Esophagus mucosa (tissue), 1 donor: ENCODE data around the gene MRPL49. TPM values are rescaled to one million over a fixed set of nuclear protein-coding genes. Genes with fewer than 3 reads are reported as not detected.

ENCODE experiments used
- ATAC-seq: fragments of 200-7000 bp; cut with Tn5 transposase; one replicate; pipeline ENCODE4 v1.9.1; 2020
- total RNA-seq: library from RNA; stranded (reverse); gene quantifications from one replicate; pipeline ENCODE4 v1.2.4, GENCODE V29; 2023
- donor health status: DM: yes; HTN: yes; CAD: no.

The MRPL49 gene
- total RNA-seq, 1 donor from 2014 or later, result 63.9 TPM

GRCh38 chr11:65103476-65103875, 18.6 kb upstream of the MRPL49 start:
- ATAC-seq, result no peak

DNA sequence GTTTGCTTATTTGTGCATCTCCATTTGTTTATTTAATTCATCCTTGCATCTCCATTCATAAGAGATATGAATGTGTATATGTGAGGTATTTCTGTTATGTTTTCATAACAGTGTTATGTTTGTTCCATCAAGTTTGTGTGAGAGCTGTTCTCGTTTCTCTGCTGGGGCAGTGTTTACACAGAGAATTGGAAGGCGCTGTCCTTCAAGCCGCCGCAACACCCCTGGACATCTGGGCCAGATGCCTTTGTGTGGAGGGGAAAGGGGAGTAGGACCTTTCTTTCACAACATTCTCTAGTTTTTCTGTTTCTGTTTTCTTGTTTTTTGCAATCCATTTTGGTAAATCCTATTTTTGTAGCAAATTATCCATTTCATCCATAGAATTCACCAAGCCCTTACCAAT, 17.5 kb upstream of the MRPL49 start:
- ATAC-seq, result no peak

GRCh38 chr11:65107078-65107477, 15.0 kb upstream of the MRPL49 start:
- ATAC-seq, result no peak

DNA sequence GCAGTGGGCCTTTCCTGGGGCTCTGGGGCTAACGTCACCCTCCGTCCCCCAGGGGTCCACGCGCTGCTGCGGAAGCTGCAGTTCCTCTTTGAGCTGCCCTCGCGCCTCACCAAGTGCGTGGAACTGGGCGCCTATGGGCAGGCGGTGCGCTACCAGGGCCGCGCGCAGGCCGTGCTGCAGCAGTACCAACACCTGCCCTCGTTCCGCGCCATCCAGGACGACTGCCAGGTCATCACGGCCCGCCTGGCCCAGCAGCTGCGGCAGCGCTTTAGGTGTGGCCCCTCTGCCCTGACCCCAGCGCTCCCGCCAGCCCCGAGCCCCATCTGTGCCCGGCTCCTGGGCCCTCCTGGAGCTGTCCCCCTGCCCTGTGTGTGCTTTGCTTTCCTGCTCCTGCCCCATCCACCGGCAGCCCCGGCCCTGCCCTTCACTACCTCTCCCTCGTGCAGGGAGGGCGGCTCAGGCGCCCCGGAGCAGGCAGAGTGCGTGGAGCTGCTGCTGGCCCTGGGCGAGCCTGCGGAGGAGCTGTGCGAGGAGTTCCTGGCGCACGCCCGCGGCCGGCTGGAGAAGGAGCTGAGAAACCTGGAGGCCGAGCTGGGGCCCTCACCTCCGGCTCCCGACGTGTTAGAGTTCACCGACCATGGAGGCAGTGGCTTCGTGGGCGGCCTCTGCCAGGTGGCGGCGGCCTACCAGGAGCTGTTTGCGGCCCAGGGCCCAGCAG, 14.2 kb upstream of the MRPL49 start:
- ATAC-seq, result no peak

GRCh38 chr11:65108469-65109123, 13.5 kb upstream of the MRPL49 start:
- peak; percentile 29 for ATAC-seq

DNA sequence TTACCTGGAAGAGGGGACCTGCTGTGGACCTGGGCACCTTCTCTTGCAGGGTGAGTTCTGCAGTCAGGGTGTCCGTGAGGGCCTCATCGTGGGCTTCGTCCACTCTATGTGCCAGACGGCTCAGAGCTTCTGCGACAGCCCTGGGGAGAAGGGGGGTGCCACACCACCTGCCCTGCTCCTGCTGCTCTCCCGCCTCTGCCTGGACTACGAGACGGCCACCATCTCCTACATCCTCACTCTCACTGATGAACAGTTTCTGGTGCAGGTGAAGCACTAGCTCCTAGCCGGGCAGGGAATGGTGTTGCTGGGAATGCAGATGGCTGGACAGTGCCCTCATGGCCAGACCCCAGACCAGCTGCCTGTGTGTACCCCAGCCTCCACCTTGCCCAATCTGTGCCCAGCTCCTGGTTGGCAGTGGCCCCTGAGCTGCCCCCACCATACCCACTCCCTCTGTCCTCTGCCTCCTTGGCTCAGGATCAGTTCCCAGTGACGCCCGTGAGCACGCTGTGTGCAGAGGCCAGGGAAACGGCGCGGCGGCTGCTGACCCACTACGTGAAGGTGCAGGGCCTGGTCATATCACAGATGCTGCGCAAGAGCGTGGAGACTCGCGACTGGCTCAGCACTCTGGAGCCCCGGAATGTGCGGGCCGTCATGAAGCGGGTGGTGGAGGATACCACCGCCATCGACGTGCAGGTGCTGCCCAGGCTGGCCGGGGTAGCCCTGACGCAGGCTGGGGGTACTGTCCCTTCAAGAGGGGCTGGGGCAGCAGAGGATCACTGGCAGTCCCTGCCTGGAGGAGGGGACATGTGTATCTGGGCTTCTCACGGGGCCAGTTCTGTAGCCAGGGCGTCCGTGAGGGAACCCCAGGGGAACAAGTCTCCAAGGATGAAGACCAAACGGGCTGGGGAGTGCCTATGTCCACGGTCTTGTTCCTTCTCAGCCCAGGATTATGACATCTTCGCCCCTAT, 12.6 kb upstream of the MRPL49 start:
- no peak for ATAC-seq

- ATAC-seq, result peak; percentile 55
Observed at GRCh38 chr11:65110354-65110861, 11.7 kb upstream of the MRPL49 start.

- no peak for ATAC-seq
Observed at GRCh38 chr11:65111159-65111743, 10.9 kb upstream of the MRPL49 start.

DNA sequence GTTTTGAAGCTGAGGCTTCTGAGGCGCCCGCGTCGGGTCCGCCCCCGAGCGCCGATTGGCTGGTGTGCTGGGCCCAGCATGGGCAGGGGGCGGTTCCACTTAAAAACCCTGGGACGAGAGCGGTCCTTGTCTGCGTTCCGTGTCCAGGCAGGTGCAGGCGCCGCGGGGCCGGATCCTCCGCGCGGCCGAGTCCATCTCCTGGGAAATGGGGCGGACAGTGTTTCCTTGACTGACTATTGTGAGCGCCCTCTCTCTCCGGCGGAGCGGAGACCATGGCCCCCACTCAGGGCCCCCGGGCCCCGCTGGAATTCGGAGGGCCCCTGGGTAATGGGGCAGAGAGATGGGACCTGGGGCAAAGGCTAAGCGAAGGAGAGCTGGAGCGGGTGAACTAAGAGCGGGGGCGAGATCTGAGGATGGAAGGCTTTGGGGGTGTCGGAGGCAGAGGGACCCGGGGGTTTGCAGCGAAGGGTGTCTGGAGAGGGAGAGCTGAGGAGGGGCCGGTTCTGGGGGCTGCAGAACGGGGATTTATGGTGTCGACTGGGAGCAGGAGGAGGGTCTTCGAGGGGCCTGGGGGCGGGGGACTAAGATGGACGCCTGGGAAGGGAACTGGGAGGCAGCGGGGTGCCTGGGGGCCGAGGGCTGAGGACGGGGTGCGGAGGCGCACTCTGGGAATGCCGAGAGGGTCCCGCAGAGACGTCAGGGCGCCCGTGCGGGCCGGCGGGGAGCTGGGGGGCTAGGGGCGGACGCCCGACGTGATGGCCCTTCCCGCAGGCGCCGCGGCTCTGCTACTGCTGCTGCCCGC, 10.2 kb upstream of the MRPL49 start, which contains the start of gene TM7SF2:
Gene TM7SF2, plus strand, starts transcription at position 129 of the 802 bp plus-strand sequence. Its CDS starts 144 bp downstream, at position 273.
- ATAC-seq, result peak; percentile 77

- ATAC-seq, result peak; percentile 52
Observed at GRCh38 chr11:65112546-65113360, 9.4 kb upstream of the MRPL49 start.

GRCh38 chr11:65113361-65113756, 8.8 kb upstream of the MRPL49 start:
- ATAC-seq, result no peak

DNA sequence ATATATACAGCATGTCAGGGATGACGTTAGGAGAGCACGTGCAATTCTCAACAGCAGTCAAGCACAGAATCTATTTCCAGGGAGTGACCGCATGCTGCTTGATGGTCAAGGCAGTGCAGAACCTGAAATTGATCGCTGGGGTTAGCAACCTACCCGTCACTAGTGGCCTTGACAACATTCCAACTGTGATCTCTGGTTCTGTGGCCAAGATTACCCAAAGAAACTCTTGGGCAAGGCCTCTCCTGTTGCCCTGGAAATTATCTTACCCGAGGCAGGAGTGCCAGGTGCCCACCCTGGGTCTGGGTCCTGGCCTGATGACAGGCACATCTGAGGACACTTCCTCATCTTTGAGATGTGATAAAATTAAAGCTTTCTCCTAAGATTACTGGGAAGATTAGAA, 8.3 kb upstream of the MRPL49 start:
- ATAC-seq, result no peak

DNA sequence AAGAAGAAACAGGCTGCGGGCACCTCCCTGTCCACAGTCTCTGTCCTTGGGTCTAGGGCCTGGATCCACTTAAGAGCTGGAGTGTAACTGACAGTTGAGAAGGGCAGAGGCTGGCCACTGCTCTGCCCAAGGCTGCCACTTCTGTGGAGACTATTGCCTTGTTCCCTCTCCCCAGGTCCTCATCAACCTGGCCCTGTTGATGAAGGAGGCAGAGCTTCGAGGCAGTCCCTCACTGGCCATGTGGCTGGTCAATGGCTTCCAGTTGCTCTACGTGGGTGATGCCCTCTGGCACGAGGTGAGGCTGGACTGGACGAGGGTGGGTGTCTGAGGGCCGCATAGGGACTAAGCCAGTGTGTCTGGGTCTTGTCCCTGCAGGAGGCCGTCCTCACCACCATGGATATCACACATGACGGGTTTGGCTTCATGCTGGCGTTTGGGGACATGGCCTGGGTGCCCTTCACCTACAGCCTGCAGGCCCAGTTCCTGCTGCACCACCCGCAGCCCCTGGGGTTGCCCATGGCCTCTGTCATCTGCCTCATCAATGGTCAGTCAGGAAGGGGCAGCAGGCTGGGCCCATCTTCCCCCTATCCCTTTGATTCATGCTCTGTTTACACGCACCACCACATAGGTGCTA, 7.5 kb upstream of the MRPL49 start:
- no peak for ATAC-seq

GRCh38 chr11:65115361-65116082, 6.6 kb upstream of the MRPL49 start:
- ATAC-seq, result no peak

DNA sequence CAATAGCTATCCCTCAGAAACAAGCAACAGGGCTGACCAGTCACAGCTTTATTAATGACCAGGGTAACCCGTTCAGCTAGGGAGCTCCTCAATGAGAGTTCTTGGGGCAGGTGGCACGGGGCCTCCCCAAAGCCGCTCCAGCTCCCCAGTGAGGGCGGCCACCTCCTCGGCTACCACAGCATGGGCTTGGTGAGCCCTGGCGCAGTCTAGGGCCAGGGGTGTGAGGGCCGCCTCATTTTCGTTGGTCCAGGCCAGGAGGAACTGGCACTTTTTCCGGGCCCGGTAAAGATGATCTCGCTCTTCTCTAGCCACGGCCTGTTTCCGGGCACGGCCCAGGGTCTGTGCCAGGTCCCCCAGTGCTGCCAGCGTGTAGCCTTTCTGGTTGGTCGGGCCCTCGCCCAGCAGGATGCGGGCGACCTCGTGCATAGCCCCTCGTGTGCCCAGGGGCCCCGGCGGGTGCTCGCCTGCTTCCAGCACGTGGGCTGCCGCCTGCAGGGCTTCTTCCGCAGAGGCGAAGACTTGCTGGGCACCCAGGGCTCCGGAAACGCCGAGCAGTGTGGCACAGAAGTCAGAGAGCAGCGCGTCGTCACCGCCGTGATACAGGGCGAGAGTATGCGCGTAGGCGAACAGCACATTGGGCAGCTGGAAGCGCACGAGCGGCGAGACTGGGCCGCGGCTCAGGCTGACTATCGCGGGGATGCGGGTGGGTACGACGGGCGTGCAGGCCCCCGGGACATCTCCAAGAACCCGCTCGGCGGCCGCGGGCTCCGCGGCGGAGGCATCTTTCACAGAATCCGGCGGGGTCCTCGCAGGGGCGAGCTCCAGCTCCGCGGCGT, 5.5 kb upstream of the MRPL49 start:
- peak; percentile 32 for ATAC-seq

DNA sequence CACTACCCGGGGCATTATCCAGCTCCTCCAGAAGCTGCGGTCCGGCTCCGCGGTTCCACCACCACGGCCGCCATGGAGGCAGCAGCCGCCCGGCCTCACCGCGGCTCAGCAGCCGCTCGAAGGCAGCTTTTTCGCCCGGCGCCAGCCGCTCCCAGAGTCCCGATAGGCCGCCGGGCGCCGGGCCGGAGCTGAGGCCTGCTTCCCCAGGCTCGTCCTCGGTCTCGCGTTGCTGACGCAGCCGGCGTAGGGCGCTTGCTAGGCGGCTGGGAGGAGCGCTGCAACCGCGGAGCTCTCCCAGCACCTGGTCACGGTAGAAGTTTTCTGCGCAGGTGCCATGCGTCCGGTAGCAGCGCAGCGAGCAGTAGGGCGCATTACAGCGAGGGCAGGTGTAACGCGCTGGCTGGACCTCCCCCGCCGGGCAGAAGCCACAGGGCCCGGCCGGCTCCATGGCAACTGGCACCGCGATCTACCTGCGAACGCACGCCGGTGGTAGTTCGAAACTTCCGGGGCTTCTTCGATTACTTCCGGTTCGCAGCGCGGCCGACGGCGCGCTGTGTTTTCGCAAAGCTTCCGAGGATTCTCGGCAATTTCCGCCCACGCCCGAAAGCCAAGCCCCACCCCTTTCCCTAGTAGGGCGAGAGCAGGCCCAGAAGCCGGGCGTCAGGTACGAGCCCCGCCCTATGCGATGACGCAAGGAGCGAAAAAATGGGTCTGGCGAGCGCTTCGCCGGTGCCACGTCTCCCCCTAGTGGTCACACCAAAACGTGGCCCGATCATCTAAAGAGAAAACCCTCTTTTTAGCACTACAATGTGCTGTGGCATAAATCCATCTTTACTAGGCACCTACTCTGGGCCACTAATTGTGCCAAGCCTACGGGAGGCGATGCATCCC, 4.7 kb upstream of the MRPL49 start, which contains the start of gene ZNHIT2:
Gene ZNHIT2, minus strand, starts transcription at position 496 of the 891 bp plus-strand sequence. Its CDS starts 48 bp downstream, at position 448.
- ATAC-seq, result peak; percentile 82
